ENCODE data around the gene MNX1. TPM values are rescaled to one million over a fixed set of nuclear protein-coding genes. Genes with fewer than 3 reads are reported as not detected.
A peak's percentile ranks its signal among the peaks of the same experiment; 100 is the strongest.

MNX1 gene
- total RNA-seq, 1 donor from 2014 or later, result 103 TPM

GRCh38 chr7:157032644-157033482, 22.4 kb upstream of the MNX1 start:
- Mint-ChIP-seq H3K36me3 (ENCODE audit: insufficient read depth) (peaks cover 1% of the 10 kb centered on the region), H3K27me3 (peaks cover 54% of the 10 kb centered on the region), H3K4me3 (ENCODE audit: low read depth) (no peak overlapping the region), H3K9me3 (ENCODE audit: low read depth) (peaks cover 12% of the 10 kb centered on the region), H3K4me1 (ENCODE audit: low read depth) (peaks cover 7% of the 10 kb centered on the region), H3K27ac (no peak overlapping the region)
- DNase-seq (ENCODE audit: low spot score, unreplicated experiment), result no peak
- TF ChIP-seq, protein P1, sequence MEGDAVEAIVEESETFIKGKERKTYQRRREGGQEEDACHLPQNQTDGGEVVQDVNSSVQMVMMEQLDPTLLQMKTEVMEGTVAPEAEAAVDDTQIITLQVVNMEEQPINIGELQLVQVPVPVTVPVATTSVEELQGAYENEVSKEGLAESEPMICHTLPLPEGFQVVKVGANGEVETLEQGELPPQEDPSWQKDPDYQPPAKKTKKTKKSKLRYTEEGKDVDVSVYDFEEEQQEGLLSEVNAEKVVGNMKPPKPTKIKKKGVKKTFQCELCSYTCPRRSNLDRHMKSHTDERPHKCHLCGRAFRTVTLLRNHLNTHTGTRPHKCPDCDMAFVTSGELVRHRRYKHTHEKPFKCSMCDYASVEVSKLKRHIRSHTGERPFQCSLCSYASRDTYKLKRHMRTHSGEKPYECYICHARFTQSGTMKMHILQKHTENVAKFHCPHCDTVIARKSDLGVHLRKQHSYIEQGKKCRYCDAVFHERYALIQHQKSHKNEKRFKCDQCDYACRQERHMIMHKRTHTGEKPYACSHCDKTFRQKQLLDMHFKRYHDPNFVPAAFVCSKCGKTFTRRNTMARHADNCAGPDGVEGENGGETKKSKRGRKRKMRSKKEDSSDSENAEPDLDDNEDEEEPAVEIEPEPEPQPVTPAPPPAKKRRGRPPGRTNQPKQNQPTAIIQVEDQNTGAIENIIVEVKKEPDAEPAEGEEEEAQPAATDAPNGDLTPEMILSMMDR (IDR thresholded peaks at IDR 0.05; ENCODE audit: unreplicated experiment), result no peak

GRCh38 chr7:157032128-157032527, 21.7 kb upstream of the MNX1 start:
- H3K27me3 Mint-ChIP-seq, result peaks cover 51% of the 10 kb centered on the region
- TF ChIP-seq, protein P1 (IDR thresholded peaks at IDR 0.05; ENCODE audit: unreplicated experiment), result no peak
- no peak overlapping the region for H3K27ac Mint-ChIP-seq
- no peak overlapping the region for H3K4me3 Mint-ChIP-seq (ENCODE audit: low read depth)
- H3K4me1 Mint-ChIP-seq (ENCODE audit: low read depth), result peaks cover 11% of the 10 kb centered on the region
- H3K36me3 Mint-ChIP-seq (ENCODE audit: insufficient read depth), result peaks cover 1% of the 10 kb centered on the region
- DNase-seq (ENCODE audit: low spot score, unreplicated experiment), result no peak
- H3K9me3 Mint-ChIP-seq (ENCODE audit: low read depth), result peaks cover 12% of the 10 kb centered on the region

- peaks cover 15% of the 10 kb centered on the region for H3K4me1 Mint-ChIP-seq (ENCODE audit: low read depth)
- no peaks in the 10 kb centered on the region for H3K9me3 Mint-ChIP-seq (ENCODE audit: low read depth)
- no peaks in the 10 kb centered on the region for H3K36me3 Mint-ChIP-seq (ENCODE audit: insufficient read depth)
- DNase-seq (ENCODE audit: low spot score, unreplicated experiment), result no peak
- H3K4me3 Mint-ChIP-seq (ENCODE audit: low read depth), result no peak overlapping the region
- peaks cover 63% of the 10 kb centered on the region for H3K27me3 Mint-ChIP-seq
- TF ChIP-seq, protein P1 (IDR thresholded peaks at IDR 0.05; ENCODE audit: unreplicated experiment), result no peak
- H3K27ac Mint-ChIP-seq, result no peak overlapping the region
These were observed 17.9 kb upstream of the MNX1 start for GRCh38 chr7:157028199-157028903.

DNA sequence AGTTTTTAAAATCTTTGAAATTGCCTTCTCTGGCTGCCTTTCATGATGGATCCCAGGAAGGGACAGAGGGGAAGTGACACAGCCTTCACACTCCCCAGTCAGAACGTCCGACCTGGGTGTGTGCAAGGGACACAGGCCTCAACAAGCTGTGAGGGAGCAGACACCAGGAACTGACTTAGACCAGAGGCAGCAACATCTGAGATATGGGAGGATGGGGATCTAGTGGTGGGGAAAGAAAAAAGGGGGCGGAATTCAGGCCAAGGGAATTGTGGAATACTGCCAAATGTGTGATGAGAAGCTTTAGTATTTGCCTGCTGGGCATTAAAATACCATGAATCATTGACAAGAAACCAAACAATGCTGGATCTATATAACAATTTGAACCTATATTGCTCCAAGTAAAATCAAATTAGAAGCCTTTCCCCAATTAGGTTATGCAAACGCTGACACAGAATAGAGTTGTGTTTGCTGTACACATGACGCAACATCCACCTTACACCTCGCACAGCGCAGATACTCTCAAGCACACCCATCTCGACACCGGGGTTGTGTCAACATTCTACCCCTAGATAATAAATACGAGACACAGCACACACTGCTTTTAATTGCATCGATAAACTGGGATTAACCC, 17.2 kb upstream of the MNX1 start:
- peaks cover 18% of the 10 kb centered on the region for H3K4me1 Mint-ChIP-seq (ENCODE audit: low read depth)
- TF ChIP-seq, protein P1 (IDR thresholded peaks at IDR 0.05; ENCODE audit: unreplicated experiment), result no peak
- H3K4me3 Mint-ChIP-seq (ENCODE audit: low read depth), result peak overlapping the region; percentile 17
- peaks cover 70% of the 10 kb centered on the region for H3K27me3 Mint-ChIP-seq
- no peaks in the 10 kb centered on the region for H3K36me3 Mint-ChIP-seq (ENCODE audit: insufficient read depth)
- no peak for DNase-seq (ENCODE audit: low spot score, unreplicated experiment)
- H3K9me3 Mint-ChIP-seq (ENCODE audit: low read depth), result no peaks in the 10 kb centered on the region
- no peak overlapping the region for H3K27ac Mint-ChIP-seq

DNA sequence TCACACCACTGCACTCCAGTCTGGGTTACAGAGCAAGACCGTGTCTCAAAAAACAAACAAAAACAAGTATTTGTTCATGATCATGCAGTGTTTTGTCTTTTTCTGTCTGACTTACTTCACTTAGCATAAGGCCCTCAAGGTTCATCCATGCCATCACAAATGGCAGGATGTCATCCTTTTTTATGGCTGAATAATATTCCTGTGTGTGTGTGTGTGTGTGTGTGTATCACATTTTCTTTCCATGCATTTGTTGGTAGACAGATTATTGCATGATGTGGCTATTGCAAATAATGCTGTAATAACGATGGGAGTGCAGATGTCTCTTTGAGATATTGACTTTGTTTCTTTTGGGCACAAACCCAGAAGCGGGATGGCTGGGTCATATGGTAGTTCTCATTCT, 14.3 kb upstream of the MNX1 start:
- no peak overlapping the region for H3K4me3 Mint-ChIP-seq (ENCODE audit: low read depth)
- H3K4me1 Mint-ChIP-seq (ENCODE audit: low read depth), result peaks cover 22% of the 10 kb centered on the region
- DNase-seq (ENCODE audit: low spot score, unreplicated experiment), result no peak
- peaks cover 79% of the 10 kb centered on the region for H3K27me3 Mint-ChIP-seq
- no peaks in the 10 kb centered on the region for H3K36me3 Mint-ChIP-seq (ENCODE audit: insufficient read depth)
- TF ChIP-seq, protein P1 (IDR thresholded peaks at IDR 0.05; ENCODE audit: unreplicated experiment), result no peak
- H3K9me3 Mint-ChIP-seq (ENCODE audit: low read depth), result no peaks in the 10 kb centered on the region
- H3K27ac Mint-ChIP-seq, result no peak overlapping the region
